Middle frontal gyrus (tissue), 1 donor: ENCODE results near the gene PPP2R3B.
"Not testable (repeated sequence)": the region's sequence is repeated elsewhere in the genome, so short reads cannot be mapped to it uniquely, and the experiment has no call there.

Source experiments
- DNase-seq: peaks from one replicate; pipeline ENCODE4 v3.0.0-alpha.2; 2015; ENCODE audit warnings: low spot score; ENCODE audit errors: extremely low spot score

Gene PPP2R3B

DNA sequence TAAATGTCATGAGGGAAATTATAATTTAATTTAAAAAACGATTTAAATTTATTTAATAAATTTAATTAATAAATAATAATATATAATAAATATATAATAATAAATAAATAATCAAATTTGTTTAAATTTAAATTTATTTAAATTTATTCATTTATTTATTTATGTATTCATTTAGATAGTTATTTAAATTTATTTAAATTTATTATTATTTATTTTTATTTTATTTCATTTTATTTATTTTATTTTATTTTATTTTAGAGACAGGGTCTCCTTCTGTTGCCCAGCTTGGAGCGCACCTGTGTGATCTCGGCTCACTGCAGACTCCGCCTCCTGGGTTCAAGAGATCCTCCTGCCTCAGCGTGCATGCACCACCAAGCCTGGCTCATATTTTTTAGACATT is 18.4 kb upstream of the PPP2R3B start:
- no peak for DNase-seq

GRCh38 chrX:404656-405055 is 17.9 kb upstream of the PPP2R3B start:
- no peak for DNase-seq

- no peak for DNase-seq
Measured at GRCh38 chrX:402857-403256, 16.1 kb upstream of the PPP2R3B start.

- no peak for DNase-seq
Measured at GRCh38 chrX:400258-400657, 13.6 kb upstream of the PPP2R3B start.

- DNase-seq, result no peak
Measured at GRCh38 chrX:397575-397974, 10.9 kb upstream of the PPP2R3B start.

DNA sequence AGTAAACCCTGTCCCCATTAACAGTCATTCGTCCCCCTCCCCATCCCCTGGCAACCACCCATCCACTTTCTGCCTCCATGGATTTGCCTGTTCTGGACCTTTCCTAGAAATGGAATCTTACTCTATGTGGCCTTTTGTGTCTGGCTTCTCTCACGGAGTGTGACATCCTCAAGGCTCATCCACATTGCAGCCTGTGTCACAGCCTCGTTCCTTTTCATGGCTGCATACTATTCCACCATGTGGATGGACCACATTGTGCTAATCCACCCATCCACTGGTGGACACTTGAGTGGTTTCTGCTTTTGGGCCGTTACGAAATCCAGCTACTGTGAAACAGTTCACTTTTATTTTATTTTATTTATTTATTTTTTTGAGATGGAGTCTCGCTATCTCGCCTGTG is 8.1 kb upstream of the PPP2R3B start:
- no peak for DNase-seq

DNA sequence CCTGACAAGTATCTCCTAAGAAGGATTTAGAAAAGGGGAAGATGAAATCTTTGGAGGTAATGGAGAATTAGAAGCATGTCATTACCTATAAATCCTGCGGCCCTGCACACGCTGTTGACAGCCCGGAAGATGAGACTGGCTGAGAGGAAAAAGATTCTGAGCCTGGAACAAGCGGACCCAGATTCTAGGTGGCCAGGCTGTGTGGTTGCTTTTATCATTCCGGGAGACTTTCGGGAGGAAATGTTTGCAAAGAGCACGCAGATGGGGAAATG is 5.8 kb upstream of the PPP2R3B start:
- no peak for DNase-seq

- DNase-seq, result no peak
Measured at GRCh38 chrX:391717-392574, 5.2 kb upstream of the PPP2R3B start.

DNA sequence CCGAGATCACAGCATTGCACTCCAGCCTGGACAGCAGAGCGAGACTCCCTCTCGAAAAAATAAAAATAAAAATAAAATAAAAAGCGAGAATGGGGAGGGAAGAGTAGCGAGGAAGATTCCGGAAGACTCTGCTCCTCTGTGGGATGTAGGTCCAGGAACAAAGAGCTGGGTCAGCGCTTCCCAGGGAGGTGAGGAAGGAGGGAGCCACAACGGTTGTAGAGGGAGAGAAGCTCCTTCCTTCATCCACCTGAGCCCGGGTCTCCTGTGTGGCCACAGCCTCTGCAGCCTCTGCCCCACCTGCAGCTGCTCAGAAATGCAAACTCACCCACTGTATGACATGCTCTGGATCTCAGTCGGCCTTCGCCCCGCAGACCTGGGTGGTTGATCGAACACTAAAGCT is 3.8 kb upstream of the PPP2R3B start:
- no peak for DNase-seq

DNA sequence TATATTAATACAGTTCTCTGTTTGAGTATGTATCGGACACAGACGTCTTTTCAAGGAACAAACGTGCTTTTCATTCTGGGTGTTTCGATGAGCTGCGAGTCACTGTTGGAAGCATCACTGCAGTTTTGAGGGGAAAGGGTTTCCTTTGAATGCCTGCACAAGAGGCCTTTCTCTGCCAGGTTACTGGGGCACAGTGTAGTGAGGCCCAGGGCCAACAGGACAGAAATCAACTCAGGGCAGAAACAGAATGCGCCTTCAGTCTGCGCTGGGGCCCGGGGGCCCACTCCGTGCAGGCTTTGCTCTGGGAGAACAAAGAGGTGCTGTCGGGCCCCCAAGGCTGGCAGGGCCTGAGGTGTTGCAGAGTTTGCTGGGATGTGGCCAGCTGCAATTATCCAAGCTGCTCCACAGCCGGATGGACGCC is 2.3 kb upstream of the PPP2R3B start:
- DNase-seq, result peak; percentile 29

GRCh38 chrX:387729-388128 is 1.0 kb upstream of the PPP2R3B start:
- DNase-seq, result no peak

- DNase-seq, result no peak
Measured at GRCh38 chrX:386239-386767, 404 bp downstream of the PPP2R3B start.

DNA sequence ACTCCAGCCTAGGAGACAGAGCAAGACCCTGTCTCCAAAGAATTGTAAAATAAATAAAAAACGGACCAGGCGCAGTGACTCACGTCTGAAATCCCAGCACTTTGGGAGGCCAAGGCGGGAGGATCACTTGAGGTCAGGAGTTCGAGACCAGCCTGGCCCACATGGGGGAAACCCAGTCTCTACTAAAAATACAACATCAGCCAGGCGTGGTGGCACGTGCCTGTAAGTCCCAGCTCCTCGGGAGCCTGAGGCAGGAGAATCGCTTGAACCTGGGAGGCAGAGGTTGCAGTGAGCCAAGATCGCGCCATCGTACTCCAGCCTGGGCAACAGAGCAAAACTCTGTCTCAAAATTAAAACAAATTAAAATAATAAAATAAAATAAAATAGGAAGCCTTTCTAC is 971 bp downstream of the PPP2R3B start:
- DNase-seq, result not testable (repeated sequence)

DNA sequence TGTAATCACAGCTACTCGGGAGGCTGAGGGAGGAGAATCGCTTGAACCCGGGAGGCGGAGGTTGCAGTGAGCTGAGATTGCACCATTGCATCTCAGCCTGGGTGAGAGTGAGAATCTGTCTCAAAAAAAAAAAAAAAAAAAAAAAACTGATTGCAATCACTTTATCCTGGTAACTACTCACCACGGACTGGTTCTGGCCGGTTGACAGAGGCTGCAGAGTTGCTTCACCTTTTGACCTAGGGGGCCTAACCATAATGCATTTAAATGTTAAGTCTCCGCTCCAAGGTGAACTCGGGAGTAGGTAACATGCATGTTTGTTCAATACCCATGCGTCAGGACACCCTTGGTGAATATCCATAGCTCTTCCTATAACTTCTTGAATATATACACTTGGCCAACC is 1.8 kb downstream of the PPP2R3B start:
- no peak for DNase-seq

GRCh38 chrX:378443-378842 is 8.3 kb downstream of the PPP2R3B start:
- DNase-seq, result no peak

GRCh38 chrX:376206-376605 is 10.5 kb downstream of the PPP2R3B start:
- not testable (repeated sequence) for DNase-seq

DNA sequence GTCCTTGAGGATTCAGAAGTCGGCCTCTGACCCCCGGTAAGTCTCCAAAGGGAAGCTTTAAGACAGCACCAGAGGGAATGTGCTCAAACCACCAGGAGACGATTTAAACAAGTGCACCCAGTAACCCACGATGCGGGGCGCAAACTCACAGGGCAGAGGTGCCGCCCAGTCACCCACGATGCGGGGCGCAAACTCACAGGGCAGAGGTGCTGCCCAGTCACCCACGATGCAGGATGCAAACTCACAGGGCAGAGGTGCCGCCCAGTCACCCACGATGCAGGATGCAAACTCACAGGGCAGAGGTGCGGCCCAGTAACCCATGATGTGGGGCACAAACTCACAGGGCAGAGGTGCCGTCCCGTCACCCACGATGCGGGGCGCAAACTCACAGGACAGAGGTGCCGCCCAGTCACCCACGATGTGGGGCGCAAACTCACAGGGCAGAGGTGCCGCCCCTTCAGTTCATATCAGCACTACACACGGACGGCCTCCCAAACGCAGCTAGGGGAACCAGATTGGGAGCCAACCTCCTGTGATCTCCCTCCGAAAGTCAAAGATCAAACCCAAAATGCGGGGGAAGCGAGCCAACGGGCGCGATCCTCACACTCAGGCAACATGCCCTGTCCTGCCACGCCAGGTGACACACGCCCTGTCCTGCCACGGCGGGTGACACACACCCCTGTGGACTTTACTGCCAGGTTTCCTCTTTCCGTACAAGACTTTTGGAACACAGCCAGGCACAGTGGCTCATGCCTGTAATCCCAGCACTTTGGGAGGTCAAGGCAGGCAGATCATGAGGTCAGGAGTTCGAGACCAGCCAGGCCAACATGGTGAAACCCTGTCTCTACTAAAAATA is 11.3 kb downstream of the PPP2R3B start:
- no peak for DNase-seq

DNA sequence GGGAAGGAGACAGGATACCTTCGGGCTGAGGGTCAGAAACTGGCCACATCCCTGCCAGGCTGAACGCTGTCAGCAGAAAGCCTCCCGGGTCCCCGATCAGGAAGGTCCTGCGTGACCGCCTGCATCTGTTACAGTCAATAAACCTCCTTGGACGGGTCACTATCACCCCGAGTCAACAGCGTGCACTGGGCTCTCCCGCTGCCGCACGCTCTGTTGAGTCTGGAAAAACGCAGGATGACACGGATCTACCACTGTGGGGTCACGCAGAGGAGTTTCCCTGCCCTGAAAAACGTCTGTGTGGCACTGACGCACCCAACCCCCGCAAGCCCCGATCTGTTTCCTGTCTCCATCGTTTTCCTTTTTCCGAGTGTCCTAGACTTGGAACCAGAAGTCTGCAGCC is 12.1 kb downstream of the PPP2R3B start:
- no peak for DNase-seq

- no peak for DNase-seq
Measured at GRCh38 chrX:373641-374471, 12.9 kb downstream of the PPP2R3B start.

GRCh38 chrX:372856-373640 is 13.7 kb downstream of the PPP2R3B start:
- DNase-seq, result no peak

DNA sequence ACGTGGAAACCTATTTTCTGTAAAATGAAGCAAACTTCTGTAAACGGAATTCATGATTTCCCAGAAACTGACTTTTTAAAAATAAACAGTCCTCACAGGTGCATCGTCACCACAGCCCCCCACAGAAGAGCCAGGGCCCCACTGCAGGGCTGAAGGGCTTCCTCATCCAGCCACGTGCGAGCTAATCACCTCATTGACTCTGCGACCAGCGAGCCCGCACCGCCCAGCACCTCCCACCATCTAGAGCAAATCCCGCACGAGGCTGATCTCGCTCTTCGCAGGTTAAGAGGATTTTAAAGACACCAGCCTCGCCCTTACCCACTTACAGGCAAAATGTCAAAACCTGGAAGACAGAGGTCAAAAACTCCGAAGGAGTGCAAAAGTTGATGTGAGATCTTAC is 14.8 kb downstream of the PPP2R3B start:
- DNase-seq, result no peak
